Stimulated activated CD8-positive, alpha-beta memory T cell treated with anti-CD3 and anti-CD28 coated beads, Interleukin-15, amount 100 ng/mL, for 1 hour (primary cell): Measurements from ENCODE around the gene NTSR1.

ENCODE experiments used
- DNase-seq: peaks from one replicate; pipeline ENCODE4 v3.0.0-alpha.2; 2020; ENCODE audit warnings: low read depth

Gene NTSR1

DNA sequence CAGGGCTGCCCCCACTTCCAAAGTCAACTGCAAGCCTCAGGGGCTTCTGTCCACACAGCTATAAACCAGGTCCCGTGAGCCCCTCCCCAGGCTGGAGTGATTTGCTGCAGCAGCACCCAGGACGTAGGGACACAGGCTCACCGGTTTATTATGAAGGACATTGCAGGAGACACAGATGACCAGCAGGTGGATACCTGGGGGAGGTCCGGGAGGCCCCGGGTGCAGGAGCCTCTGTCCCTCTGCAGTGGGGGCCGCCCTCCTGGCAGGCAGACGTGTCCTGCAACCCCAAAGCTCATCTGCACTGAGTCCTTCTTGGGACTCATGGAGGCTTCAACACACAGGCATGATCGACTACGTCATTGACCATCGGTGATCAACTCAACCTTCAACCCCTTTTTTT lies 14.5 kb upstream of the NTSR1 start:
- DNase-seq = no peak

DNA sequence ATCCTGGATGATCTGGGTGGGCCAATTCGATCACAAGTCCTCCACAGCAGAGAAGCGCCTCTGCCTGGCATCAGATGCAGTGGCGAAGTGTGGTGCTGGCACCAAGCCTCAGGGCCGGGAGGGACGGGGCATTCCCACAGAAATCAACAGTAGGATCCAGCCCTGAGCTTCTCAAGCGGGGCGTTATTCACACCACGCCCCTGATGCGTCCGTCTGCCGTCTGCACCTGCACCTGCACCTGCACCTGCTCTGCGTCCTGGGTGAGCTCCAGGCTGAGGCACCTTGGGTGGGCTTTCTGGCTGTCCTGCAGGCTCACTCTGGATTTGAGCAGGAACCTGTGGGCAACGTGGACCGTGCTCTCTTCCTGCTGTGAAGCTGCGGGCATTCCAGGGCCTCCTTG lies 13.8 kb upstream of the NTSR1 start:
- DNase-seq = no peak

DNA sequence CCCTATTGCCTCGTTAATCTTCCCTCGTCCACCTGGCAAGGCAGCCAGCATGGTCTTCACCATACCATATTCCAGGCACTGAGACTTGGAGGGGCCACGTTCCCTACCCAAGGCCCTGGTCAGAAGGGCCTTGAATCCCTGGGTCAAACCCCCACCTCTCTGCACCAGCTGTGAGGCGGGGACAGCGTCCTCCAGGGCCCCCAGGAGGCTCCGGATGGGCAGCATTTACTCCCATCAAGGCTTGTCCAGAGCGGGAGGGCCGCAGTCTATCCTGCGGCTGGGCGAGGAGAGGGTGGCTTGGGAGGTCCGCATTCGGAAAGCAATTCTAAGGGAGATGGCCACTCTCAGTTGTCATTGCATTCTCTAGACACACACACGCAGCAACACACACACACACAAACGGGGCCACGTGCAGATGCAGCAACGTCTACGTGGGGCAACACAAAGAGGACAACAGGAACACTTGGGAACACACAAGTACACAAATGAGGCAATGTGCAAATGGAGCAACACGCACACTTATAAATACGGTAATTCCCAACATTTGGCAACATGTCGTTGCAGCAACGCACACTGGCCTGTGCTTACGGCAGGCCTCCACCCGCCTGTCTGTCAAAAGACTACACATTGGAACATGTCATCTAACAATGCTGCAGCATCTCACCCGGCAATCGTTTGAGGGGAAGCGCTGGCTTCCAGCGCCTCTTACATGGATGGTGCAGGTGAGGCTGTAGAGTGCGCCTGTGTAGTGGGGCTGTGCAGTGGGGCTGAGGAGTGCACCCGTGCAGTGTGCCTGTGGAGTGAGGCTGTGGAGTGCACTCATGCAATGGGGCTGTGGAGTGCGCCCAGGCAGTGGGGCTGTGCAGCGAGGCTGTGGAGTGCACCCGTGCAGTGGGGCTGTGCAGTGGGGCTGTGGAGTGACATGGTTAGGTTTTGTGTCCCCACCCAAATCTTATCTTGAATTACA lies 12.9 kb upstream of the NTSR1 start:
- DNase-seq = no peak

DNA sequence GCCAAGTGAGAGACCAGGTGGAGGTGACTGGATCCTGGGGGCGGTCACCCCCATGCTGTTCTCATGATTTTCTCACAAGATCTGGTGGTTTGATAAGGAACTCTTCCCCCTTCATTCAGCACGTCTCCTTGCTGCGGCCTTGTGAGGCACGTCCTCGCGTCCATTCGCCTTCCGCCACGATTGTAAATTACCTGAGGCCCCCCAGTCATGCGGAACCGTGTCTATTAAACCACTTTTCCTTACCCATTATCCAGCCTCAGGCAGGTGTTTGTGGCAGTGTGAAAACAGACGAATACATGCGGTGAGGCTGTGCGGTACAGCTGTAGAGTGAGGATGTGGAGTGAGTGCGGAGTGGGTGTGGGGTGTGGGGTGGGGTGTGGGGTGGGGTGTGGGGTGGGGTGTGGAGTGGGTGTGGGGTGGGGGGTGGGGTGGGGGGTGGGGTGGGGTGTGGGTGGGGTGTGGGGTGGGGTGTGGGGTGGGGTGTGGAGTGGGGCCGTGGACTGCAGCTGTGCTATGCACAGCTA lies 12.1 kb upstream of the NTSR1 start:
- DNase-seq = no peak

DNA sequence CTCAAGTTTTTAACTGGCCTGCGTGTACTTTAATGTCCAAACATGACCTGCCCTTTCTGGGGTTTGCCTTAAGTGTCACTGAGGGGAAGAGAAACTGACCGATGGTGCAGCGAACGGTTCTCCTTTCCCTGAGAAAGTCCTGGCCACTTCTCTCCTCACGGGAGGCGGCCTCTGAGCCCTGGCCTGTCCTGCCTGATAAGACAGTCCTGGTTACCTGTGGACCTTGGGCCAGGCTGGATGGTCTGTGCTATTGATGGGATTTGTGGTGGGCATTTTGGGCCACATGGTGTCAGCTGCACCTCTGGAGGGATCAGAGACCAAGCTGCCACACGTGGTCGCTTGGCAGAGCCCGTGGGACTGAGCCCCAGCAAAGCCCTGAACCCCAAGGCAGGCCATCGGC lies 11.6 kb upstream of the NTSR1 start:
- no peak for DNase-seq

DNA sequence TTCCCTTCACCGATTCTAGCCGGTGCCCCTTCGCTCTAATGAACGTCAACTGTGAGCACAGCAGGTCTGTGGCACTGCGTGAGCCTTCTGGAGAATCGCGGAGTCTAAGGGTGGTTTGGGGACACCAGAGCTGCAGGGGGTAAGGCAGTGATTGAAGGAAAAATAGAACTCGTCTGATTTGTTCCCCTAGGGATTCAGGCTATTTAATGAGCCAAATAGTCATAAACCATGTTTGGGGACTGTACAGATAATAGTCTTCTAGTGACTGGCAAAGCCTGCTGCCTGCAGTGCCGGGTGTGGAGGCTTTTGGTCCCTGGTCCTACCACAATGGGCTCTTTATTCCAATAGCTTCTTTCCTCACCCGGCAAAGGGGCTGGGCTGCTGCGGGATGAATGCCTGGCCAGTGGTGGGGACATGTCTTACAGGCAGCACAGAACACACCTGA lies 11.1 kb upstream of the NTSR1 start:
- no peak for DNase-seq

DNA sequence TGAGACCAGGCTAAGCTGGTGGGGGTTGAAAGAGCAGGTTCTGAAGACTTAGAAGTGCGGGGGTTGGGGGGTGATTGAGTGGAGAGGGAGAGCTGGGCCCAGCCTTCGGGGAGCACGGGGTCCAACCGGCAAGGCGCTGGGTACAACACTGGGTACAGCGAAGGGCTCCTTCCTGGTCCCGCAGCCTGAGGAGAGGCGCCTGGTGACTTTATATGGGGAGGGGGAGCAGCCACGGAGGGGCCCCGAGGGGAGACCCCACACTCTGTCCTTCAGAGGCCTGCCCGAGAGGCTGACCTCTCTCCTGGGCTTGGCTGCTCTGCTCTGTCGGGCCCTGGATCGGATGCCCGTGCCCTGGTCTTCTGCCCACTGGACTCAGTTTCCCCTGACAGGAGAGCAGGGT lies 10.4 kb upstream of the NTSR1 start:
- no peak for DNase-seq

DNA sequence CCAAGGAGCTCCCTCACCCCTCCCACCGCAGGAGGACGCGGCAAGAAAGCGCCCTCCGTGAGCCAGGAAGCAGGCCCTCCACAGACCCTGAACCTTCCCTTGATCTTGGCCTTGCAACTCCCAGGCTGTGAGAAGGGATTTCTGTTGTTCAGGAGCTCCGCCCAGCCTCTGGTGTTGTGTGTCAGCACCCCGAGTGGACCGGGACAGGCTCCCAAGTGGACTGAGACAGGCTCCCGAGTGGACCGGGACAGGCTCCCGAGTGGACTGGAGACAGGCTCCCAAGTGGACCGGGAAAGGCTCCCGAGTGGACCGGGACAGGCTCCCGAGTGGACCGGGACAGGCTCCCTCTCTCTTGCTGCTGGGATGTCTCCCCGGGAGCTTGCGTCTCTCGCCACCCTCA lies 9.3 kb upstream of the NTSR1 start:
- DNase-seq = no peak

DNA sequence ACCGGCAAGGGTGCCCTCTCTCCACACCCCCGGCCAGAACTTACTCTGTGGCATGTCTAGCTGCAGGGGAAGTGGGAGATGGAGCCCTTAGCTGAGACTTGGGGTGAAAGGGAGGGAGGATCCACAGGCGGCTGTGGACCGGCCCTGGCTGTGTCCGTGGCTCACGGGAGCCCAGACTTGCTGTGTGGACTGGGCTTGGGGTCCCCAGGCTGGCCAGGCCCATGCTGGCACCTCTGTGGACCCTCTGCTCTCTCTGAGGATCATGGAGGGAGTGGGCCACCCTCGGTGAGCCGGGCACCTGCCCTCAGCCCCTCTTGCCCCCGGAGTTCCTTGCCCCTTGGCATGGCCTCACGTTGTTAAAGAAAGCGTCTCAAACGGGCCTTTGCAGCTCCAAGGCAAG lies 8.9 kb upstream of the NTSR1 start:
- DNase-seq = no peak

DNA sequence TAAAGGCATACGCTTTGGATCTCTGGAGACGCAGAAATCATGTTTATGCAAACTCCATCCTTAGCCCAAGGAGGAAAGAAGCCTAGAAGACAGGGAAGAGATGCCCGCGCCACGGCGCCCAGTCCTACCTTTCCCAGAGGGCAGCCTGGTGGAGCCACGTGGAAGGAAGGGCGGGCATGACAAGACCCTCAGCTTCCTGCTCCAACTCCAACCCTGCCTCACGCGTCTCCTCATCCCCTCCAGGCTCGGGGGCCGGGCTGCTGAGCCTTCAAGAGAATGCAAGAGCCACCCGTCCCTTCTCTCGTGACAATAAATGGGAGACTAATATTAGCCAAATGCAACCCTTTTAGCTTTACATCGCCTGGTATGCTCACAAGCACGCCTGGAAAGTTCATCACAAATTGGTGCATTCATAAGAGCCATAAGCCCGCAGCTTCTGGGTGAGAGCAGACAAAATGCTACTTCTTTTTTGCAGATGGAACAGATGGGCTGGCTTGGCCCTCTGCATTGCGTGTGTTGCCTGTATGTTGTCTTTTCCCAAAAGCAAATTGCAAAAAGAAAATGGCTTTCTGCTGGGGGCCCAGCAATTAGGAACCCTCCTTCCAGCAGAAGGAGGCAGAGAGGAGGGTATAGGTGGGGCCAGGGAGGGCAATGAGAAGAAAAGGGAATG lies 8.2 kb upstream of the NTSR1 start:
- DNase-seq = no peak

DNA sequence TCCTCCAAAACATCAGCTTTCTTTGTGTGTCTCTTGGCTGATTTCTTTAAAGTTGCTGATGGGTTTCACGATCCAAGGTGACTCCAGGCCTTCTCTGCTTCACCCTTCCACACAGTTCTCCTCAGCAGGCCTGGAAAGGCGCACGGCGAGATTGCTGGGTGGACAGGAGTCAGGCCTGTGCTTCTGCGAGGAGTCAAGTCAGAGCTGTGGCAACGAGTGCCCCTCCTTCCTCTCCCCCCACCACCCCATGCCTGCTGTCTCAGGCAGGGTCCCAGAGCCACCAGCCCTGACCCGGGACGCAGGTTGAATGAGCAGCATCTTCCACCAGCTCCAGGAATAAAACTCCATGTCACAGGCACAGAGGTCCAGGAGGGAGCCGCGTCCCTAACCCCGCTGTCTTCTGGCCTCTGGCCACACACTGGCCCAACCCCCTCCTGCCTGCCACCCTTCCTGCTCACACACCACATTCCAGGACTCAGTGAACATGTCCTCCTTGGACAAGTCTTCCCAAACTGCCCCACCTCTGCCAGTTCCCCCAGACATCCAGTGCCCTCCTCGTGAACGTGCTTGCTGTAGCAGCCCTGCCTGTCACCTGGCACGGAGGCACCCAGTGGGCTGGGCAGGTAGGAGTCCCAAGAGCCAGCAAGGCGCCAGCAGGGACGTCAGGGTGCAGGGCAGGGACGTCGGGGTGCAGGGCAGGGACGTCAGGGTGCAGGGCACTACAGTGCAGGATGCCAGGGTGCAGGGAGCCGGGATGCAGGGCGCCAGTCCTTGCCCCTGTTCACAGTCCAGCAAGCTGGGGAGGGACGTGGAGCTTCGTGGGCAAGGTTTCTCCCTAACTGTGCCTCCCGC lies 7.2 kb upstream of the NTSR1 start:
- no peak for DNase-seq

DNA sequence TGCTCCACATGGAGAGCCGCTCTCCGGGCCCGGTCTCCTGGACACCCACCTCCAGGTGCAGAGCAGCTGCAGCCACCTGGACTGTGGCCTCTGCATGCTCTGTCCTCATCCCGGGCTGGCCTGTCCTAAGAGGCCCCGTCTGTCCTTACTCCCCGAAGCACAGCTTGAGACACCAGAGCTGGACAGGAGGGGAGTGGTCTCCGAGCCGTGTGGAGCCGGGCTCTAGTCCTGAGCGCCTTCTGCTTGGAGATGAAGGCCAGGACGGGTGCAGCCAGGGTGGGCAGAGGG lies 6.7 kb upstream of the NTSR1 start:
- no peak for DNase-seq

DNA sequence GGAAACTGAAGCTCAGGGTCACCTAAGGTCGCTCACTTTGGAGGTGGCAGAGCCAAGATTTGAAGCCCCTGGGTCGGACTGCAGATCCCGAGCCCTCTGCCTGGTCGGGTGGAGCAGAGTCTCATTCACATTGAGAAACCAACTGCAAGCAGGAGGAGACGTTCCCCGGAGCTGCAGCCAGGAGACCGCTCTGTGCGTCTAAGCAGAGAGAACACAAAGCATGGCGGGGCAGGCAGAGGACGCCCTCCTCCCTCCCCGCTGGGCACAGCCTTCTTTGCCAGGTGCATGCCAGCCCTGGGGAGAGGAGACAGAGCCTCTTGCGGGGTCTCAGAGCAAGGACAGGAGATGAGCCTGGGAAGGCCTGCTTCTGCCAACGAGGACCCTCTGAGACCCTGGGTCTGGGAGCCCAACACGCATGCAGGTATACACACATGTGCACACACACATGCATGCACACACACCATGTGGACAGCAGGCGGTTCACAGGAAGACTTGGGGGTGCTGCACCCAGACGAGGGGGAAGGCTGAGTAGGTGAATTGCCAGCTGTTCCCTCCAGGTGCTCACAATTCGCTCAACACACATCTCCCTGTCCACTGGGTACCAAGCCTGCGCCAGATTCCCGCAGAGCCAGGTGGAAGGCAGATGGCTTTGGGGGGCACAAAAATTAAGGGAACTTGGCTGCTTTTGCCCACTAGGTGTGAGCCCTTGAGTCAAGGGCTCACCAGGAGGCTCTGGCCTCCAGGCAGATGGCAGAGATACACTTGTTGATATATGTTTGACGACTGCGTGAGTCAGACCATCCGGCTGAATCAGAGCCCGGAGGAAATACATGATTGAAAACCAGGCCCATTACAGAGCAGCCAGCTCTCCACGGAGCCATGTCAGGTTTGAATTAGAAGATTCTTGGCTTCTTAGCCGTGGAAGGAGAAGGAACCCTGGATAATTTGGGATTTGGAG lies 5.5 kb upstream of the NTSR1 start:
- DNase-seq = no peak

DNA sequence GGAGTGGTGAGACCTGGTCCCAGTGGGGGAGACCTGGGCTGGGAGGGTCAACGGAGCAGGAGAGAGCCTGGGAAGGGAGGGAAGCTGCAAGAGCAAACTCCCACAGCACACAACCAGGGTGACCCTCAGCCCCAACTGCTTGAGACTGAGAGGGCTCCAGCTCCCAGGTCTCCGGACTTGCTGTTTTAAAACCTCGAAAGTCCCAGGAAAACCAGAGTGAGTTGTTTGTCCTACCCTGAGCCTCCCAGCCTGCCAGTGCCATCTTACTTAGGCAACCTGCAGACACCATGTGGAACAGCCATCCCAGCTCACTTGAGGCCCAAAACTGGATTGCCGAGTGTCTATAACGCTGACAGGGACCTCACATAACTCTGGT lies 4.8 kb upstream of the NTSR1 start:
- no peak for DNase-seq

DNA sequence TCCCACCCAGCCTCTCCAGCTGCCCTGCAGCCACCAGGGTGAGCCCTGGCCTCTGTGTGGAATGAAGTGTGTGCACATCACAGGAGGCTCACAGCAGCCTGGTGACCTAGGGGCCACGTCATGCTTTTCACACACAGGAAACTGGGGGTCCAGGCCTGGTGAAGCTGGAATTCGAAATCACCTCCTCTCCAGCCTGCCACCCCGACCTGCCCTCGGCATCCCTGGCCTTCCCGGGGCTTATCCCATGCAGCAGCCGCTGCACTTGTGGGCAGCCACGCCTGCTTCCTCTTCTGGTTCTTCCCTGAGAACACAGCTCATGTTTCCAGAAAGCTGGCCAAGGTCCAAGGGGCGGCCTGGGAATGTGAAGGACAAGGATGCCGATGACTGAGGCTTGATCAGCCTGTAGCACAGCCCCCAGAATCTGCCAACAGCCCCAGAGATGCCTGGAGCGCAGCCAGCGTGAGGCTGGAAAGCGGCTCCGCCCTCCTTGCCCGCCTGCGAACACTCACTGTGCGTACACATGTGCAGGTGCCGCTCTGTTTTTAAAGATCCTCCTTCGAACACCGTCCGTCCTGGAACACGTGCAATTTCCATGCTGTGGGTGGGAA lies 4.2 kb upstream of the NTSR1 start:
- no peak for DNase-seq

DNA sequence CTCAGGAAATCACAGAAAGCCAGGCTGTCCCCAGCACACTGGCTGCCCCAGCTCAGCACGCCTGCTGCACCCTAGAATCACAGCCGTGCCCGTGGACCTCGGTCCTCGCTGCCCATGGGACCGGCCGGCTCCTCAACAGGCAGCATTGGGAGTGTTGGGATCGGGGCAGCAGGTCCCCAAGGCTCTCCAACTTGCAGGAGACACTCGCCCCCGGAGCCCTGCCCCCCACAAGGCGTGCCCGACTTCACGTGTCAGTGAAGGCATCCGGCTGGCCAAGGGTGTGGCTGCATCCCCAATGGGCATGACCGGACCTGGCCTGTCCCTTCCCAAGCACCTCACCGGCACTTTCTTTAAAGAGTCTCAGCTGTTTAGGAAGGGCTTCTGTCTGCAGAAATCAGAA lies 3.0 kb upstream of the NTSR1 start:
- DNase-seq = no peak

DNA sequence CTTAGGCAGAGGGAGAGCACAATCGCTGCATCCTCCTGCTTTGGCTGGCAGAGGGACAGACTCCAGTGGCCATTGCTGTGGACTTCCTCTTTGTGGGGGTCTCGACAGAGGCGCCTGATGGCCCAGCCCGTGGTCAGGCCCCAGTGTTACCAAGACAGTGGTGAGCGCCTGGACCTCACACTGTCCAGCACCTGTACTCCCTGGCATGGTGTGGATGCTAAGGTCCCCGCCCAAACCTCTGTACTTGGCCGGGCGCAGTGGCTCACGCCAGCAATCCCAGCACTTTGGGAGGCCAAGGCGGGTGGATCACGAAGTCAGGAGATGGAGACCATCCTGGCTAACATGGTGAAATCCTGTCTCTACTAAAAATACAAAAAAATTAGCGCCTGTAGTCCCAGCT lies 2.3 kb upstream of the NTSR1 start:
- DNase-seq = no peak

DNA sequence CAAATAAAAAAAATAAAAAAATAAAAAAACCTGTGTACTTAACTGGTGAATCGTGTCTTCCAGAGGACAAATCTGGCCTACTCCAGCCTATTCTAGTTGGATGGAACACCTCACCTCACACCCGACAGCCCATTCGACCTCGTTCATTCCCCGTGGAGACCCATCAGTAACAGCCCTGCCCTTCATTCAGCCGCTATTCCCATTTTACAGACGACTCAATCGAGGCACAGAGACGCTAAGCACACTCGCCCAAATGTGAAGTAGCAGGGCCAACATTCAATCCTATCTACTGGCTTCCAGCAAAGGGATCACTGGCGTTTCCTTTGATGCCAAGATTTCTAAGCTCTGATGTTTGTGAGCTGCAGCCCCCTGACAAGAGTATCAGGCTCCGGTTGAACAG lies 1.8 kb upstream of the NTSR1 start:
- no peak for DNase-seq

DNA sequence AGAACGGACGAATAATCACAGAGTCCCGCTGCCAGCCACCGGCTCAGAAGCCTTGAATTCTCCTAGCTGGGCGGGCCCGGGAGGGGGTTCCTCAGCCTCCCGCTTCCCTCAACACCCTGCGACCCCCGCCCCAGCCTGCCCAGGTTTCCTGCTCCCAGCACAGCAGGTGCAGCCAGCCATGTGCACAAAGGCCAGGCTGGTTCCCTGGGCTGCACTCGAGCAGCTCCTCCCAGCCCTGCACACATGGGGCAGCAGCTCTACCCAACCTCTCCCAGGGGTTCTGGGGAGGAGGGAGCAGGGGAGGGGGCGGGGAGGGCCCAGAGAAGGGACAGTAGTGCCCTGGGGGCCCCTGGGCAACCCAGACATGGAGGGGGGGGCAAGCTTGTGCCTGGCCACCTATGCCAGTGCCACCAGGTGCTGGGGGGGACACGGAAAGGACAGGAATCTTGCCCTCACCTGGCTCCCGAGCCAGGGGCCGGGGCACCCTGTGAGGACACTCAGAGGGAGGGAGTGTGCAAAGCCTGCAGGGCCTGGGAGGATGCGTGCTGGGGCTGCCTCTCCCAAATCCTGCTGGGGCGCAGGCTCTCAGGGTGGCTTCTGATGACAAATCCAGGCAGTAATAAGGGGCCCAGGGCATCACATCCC lies 1.2 kb upstream of the NTSR1 start:
- DNase-seq = no peak

DNA sequence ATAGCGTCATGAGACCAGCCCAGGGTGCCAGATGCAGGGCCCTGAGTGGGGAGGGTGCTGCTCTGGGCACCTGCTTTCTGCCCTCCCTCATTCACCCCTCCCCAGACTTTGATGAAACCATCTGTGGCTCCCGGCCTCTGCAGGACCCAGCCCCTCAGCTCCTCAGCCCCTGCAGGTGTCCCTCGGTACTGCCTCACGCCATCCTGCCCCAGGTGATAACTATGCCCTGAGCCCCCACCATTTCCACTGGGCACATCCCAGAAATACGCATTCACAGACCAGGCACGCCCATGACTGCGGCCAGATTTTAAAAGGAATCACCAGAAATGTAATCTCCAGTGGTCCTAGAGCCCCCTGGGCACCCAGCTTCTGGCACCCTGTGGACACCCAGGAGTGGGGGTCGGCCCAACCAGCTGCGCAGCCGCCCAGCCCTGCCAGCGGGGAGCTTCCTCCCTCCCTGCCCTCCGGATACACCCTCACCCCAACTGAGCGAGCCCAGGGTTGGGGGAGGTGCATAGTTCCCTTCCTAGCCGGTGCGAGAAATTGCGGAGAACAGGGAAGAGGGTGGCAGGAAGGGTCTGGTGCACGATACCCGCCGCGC lies 615 bp upstream of the NTSR1 start:
- DNase-seq = no peak
